GM19328 (cell line): ENCODE measurements around the gene NUTF2.

Experiments
- ATAC-seq: cut with Tn5 transposase; IDR thresholded peaks from one replicate; pipeline ENCODE4 v1.9.1; 2021; ENCODE audit warnings: mild to moderate bottlenecking, moderate library complexity; ENCODE audit not compliant: unreplicated experiment

NUTF2 gene

GRCh38 chr16:67917140-67917851, 70.6 kb downstream of the NUTF2 start:
- no peak for ATAC-seq

- no peak for ATAC-seq
Measured at GRCh38 chr16:67917852-67918236, 71.1 kb downstream of the NUTF2 start.

GRCh38 chr16:67919622-67920221, 73.0 kb downstream of the NUTF2 start:
- ATAC-seq = no peak
